ENCODE data around the gene LRRN4CL. TPM values are rescaled to one million over a fixed set of nuclear protein-coding genes. Genes with fewer than 3 reads are reported as not detected.

Gene LRRN4CL
- total RNA-seq, 1 donor from 2014 or later = 0.60 TPM

DNA sequence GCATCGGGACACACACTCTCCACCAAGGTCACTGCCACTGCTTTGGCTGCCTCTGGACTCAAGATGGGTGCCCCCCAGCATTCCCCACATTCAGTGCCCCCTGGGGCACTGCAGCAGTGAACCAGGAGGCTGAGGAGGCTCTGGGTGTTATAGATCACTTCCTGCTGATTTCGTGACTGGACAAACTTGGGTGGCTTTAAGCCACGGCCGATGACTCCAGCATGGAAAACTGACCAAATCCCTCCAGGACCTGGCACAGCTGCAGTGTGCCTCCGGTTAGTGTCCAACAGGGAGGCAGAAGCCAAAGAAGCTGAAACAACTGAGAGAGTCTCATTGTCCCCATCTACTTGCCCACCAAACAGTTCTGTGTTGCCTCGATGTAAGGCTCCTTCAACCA is 41.7 kb downstream of the LRRN4CL start:
- DNase-seq (ENCODE audit: low read depth in 2 of 2) = no peak

DNA sequence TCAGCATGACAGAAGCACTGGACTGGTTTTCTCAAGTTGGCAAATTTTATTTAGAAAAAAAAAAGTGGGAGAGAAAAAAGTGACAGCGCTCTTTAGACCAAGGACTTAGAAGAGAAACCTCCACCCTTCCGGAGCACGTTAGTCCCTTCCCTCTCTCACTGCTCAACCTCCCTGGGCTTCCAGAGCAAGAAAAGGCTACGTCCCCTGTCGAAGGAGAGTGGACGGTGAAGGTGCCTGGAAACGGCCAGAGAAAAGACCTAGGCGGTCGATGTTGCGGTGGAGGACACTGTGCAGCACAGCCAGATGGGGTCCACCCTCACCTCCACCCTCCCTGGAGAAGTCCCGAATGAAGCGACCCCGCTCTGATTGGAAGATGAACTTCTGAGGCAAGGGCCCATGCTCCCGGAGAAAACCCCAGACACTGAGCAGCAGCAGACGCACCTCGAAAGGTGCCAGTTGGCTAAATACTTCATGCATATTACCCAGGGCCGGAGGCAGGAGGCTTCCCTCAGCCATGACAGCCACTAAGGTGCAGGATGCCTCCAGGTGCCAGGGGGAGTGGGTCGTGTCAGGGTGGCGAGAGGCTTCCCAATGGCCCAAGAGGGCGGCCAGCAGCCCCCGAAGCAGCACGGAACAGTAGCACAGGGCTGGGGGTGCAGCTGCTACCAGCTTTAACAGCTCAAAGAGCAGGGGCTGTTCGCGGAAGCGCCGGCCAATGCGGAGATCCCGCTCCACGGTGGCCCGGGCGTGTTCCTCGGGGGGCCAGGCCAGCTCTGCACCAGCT is 42.3 kb downstream of the LRRN4CL start:
- no peak for DNase-seq (ENCODE audit: low read depth in 2 of 2)

DNA sequence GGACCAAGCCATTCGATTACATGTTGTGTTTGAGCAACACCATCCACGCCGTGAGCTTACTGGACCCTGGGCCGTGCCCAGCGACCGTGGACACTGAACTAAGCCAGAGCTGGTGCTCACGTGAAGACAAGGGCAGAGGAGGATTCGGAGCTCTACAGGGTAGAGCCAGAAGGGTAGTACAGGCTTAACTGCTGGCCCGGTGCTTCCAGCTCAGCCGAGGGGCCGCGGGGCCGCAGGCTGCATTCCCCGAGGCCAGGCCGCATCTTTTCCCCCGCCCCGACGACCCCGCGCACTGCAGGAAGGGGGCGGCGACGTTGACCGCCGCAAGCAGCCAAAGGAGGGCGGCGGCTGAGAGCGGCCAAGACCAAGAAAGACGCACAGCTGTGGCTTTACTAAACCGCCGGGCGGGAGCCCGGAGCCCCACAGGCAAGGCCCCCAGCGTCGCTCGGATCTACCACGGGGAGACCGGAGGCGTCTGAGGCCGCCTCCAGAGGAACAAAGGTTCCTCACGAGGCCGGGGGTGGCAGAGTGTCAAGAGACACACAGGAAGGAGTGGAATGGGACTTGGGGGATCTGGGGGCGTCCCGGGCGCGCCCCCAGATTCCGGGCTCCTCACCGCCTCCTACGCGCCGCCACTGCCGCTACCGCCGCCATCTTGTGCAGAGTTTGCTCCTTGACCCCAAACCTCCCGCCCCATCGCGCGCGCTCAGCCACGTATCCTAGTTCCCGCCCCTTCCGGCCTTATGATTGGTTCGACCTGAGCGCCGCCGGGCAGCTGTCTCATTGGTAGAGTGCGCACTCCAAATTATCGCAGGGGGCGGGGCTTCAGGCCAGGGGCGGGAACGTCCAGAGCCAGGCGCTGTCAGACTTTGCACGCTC is 43.1 kb downstream of the LRRN4CL start, which contains the start of gene GANAB:
TSS of gene GANAB (minus strand) at position 668 of the 879 bp plus-strand sequence. CDS start at position 654, 14 bp downstream.
- DNase-seq (ENCODE audit: low read depth in 2 of 2) = peak; percentile 98 to 99

DNA sequence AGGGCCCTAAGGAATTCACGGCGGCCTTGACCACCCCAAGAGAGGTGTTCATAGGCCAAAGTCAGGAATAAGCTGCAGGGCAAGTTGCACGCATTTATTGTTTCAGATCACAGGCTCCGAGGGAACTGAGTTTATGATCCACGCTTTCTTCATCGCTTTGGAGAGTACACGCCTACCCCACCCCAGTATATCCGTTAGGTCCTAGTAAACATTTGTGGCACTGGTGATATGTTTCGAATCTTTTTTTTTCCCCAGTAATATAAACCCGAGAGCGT is 43.7 kb downstream of the LRRN4CL start:
- DNase-seq (ENCODE audit: low read depth in 2 of 2) = no peak

DNA sequence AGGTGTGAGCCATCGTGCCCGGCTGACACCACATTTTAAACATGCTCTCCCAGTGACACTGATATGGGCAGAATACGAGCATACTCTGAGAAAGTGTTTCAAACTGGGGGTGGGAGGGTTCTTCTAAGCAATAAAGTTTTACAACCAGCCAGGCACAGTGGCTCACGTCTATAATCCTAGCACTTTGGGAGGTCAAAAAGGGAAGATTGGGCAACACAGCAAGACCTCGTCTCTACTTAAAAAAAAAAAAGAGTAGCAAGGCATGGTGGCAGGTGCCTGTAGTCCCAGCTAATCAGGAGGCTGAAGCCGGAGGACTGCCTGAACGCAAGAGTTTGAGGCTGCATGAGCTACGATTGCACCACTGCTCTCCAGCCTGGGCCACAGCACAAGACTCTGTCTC is 45.1 kb downstream of the LRRN4CL start:
- no peak for DNase-seq (ENCODE audit: low read depth in 2 of 2)

Other genes starting within 250 kb of the LRRN4CL start
- 214 and 215 TPM in 2 replicates for gene AHNAK, start 142.7 kb downstream of the LRRN4CL start, total RNA-seq
- gene EEF1G, start 115.6 kb downstream of the LRRN4CL start, total RNA-seq = 1,150 and 1,533 TPM in 2 replicates
- gene TUT1, start 98.0 kb downstream of the LRRN4CL start, total RNA-seq = 7.6 and 14.5 TPM in 2 replicates
- gene MTA2, start 87.7 kb downstream of the LRRN4CL start, total RNA-seq = 147 and 148 TPM in 2 replicates
- gene EML3, start 76.8 kb downstream of the LRRN4CL start, total RNA-seq = 19.0 and 25.2 TPM in 2 replicates
- gene ROM1, start 76.3 kb downstream of the LRRN4CL start, total RNA-seq = 2.4 and 3.3 TPM in 2 replicates
- 12.0 and 15.1 TPM in 2 replicates for gene B3GAT3, start 67.5 kb downstream of the LRRN4CL start, total RNA-seq
- gene GANAB, start 42.9 kb downstream of the LRRN4CL start, total RNA-seq = 170 and 189 TPM in 2 replicates
- gene INTS5, start 36.2 kb downstream of the LRRN4CL start, total RNA-seq = 13.5 and 19.6 TPM in 2 replicates
- 25.5 and 37.5 TPM in 2 replicates for gene C11orf98, start 24.3 kb downstream of the LRRN4CL start, total RNA-seq
- 4.8 and 6.3 TPM in 2 replicates for gene CSKMT, start 24.2 kb downstream of the LRRN4CL start, total RNA-seq
- gene UQCC3, start 17.9 kb downstream of the LRRN4CL start, total RNA-seq = 8.3 and 9.9 TPM in 2 replicates
- gene LBHD1, start 17.3 kb downstream of the LRRN4CL start, total RNA-seq = 1.5 and 1.6 TPM in 2 replicates
- 126 and 131 TPM in 2 replicates for gene UBXN1, start 10.5 kb downstream of the LRRN4CL start, total RNA-seq
- gene BSCL2, start 17.9 kb upstream of the LRRN4CL start, total RNA-seq = 17.7 and 26.4 TPM in 2 replicates
- not detected in 2 replicates for gene GNG3, start 18.1 kb upstream of the LRRN4CL start, total RNA-seq
- gene HNRNPUL2, start 37.9 kb upstream of the LRRN4CL start, total RNA-seq = 7.0 and 9.7 TPM in 2 replicates
- gene TTC9C, start 39.0 kb upstream of the LRRN4CL start, total RNA-seq = 23.4 and 24.6 TPM in 2 replicates
- 7.4 and 11.7 TPM in 2 replicates for gene ZBTB3, start 64.6 kb upstream of the LRRN4CL start, total RNA-seq
- gene POLR2G, start 72.0 kb upstream of the LRRN4CL start, total RNA-seq = 58.0 and 60.7 TPM in 2 replicates
- 19.8 and 31.9 TPM in 2 replicates for gene TAF6L, start 81.9 kb upstream of the LRRN4CL start, total RNA-seq
- 20.3 and 39.3 TPM in 2 replicates for gene TMEM179B, start 97.9 kb upstream of the LRRN4CL start, total RNA-seq
- 8.7 and 13.5 TPM in 2 replicates for gene TMEM223, start 102.5 kb upstream of the LRRN4CL start, total RNA-seq
- 7.6 and 12.3 TPM in 2 replicates for gene NXF1, start 115.9 kb upstream of the LRRN4CL start, total RNA-seq
- 29.4 and 33.3 TPM in 2 replicates for gene STX5, start 142.5 kb upstream of the LRRN4CL start, total RNA-seq
- not detected in 2 replicates for gene TEX54, start 143.3 kb upstream of the LRRN4CL start, total RNA-seq
- 75.4 and 81.7 TPM in 2 replicates for gene WDR74, start 150.1 kb upstream of the LRRN4CL start, total RNA-seq
- 57.9 and 59.9 TPM in 2 replicates for gene SLC3A2, start 191.4 kb upstream of the LRRN4CL start, total RNA-seq
- gene CHRM1, start 231.8 kb upstream of the LRRN4CL start, total RNA-seq = not detected in 2 replicates

Measured in lung microvascular endothelial cell (primary cell).